ENCODE data around the gene MICALL1.

DNA sequence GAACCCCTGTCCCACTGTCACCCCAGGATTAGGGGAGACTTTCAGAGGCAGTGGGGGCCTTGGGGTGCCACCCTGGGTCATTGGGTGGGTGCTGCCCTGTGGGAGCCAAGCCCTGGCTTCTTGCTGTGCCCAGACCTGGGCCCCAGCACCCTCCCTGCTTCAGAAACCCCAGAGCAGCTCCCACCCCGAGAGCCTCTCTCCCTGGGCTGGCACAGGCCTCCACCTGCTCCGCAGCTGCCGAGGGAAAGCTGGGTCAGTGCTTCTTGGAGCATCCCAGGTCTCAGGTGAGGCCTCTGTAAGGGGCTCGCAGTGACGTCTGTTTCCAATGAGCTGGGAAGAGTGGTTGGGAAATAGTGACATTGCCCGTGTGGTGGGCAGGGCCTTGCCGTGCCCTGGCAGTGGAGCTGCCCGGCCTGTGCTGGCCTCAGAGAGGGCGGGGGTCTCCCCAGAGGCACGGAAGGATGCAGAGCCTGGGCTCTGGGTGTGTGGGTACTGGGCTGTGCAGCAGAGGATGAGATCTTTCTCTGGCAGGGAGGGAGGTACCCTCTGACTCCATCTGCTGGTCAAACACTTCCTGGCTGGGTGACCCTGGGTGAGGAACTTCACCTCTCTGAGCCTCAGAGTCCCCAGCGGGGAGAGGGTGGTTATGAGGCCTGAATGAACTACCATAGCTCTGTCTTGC, 24.3 kb downstream of the MICALL1 start:
- TF ChIP-seq EZH2phosphoT487 (IDR thresholded peaks at IDR 0.05; ENCODE audit: borderline replicate concordance, low read depth, low read length), result no peak
- TF ChIP-seq, protein P1, sequence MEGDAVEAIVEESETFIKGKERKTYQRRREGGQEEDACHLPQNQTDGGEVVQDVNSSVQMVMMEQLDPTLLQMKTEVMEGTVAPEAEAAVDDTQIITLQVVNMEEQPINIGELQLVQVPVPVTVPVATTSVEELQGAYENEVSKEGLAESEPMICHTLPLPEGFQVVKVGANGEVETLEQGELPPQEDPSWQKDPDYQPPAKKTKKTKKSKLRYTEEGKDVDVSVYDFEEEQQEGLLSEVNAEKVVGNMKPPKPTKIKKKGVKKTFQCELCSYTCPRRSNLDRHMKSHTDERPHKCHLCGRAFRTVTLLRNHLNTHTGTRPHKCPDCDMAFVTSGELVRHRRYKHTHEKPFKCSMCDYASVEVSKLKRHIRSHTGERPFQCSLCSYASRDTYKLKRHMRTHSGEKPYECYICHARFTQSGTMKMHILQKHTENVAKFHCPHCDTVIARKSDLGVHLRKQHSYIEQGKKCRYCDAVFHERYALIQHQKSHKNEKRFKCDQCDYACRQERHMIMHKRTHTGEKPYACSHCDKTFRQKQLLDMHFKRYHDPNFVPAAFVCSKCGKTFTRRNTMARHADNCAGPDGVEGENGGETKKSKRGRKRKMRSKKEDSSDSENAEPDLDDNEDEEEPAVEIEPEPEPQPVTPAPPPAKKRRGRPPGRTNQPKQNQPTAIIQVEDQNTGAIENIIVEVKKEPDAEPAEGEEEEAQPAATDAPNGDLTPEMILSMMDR (conservative IDR thresholded peaks at IDR 0.05; ENCODE audit: low read length), result peak; percentile 74

All from OCI-LY7 (cell line).